K562 (cell line): Measurements from ENCODE around the gene SPTAN1. TPM values are rescaled to one million over a fixed set of nuclear protein-coding genes. Genes with fewer than 3 reads are reported as not detected.

ENCODE experiments used
- ATAC-seq: fragments of 200-7000 bp; cut with Tn5 transposase; 3 replicates; pipeline ENCODE4 v1.9.1; 2020; ENCODE audit warnings: moderate library complexity
- BruUV-seq: library from RNA; stranded (reverse); fragments of 400-500 nt; replicated peaks from 2 replicates; lab custom pipeline; 2021; lab: Mats Ljungman, UMichigan
- CTCF ChIA-PET: fragments of 300-600 bp; formaldehyde crosslinking; extraction: SDS; loops from one replicate; lab custom pipeline; 2021; ENCODE audit warnings: low intra/inter-chr PET ratio; lab: Yijun Ruan, JAX
- POLR2A ChIA-PET: fragments of 300-600, 350-650 bp; sonication (Branson Sonifier 250); formaldehyde crosslinking; extraction: SDS; loops from one replicate; lab custom pipeline; 2021; ENCODE audit warnings: antibody characterized with exemption, inconsistent platforms; lab: Yijun Ruan, JAX
- DNase-seq, 4 experiments: peaks; one replicate each; pipeline versions ENCODE4 v3.0.0 to v3.0.0-alpha.2; 2011 to 2018; ENCODE audit warnings: low spot score in 3 of 4, mixed read lengths in 3 of 4; ENCODE audit errors: extremely low read depth in 1 of 4
- FAIRE-seq: peaks from 2 replicates; lab custom pipeline; 2011; peaks lifted over from hg19 to GRCh38; lab: Jason Lieb, UNC
- H2AFZ ChIP-seq: 2 replicates; pipeline ENCODE4 v1.6.0; 2011; ENCODE audit warnings: low read depth, low read length, control low read depth, inconsistent platforms
- H3K27ac ChIP-seq: fragments of 200-600 bp; 3 replicates; pipeline ENCODE4 v1.8.0; 2011; ENCODE audit warnings: low read depth, mild to moderate bottlenecking, control low read depth, inconsistent platforms, low read length, moderate library complexity, mixed read lengths; ENCODE audit errors: extremely low read depth
- H3K27me3 ChIP-seq, 2 experiments: fragments of 300-600 bp in 1 of 2; 2 replicates in 1 of 2; 3 replicates in 1 of 2; pipeline versions ENCODE4 v1.6.0 to v1.8.0; 2011; ENCODE audit warnings: inconsistent platforms in 2 of 2, low read length in 2 of 2, mild to moderate bottlenecking in 1 of 2, mixed read lengths in 1 of 2, moderate library complexity in 1 of 2; ENCODE audit not compliant: control insufficient read depth in 2 of 2, insufficient read depth in 2 of 2
- H3K36me3 ChIP-seq: fragments of 300-600 bp; 3 replicates; pipeline ENCODE4 v1.8.0; 2011; ENCODE audit warnings: mild to moderate bottlenecking, low read length, inconsistent platforms; ENCODE audit not compliant: control insufficient read depth, insufficient read depth
- H3K4me1 ChIP-seq, 2 experiments: fragments of 200-600 bp in 1 of 2; replicated peaks in 1 of 2; 2 replicates in 1 of 2; 3 replicates in 1 of 2; pipeline versions ENCODE4 v1.5.1 to v1.8.0; 2011; ENCODE audit warnings: inconsistent platforms in 2 of 2, low read length in 2 of 2, mild to moderate bottlenecking in 1 of 2, mixed read lengths in 1 of 2, moderate library complexity in 1 of 2; ENCODE audit not compliant: control insufficient read depth in 2 of 2, insufficient read depth in 2 of 2
- H3K4me2 ChIP-seq: 2 replicates; pipeline ENCODE4 v1.6.1; 2011; ENCODE audit warnings: low read length, control low read depth, inconsistent platforms, mixed read lengths; ENCODE audit not compliant: insufficient read depth
- H3K4me3 ChIP-seq: fragments of 200-600 bp; sonication (generic), shearing (Covaris generic); 2 replicates; pipeline ENCODE4 v1.5.1; 2016; ENCODE audit warnings: control low read depth, inconsistent platforms
- H3K79me2 ChIP-seq: fragments of 200-600 bp; 3 replicates; pipeline ENCODE4 v1.8.0; 2011; ENCODE audit warnings: low read length, inconsistent platforms; ENCODE audit not compliant: control insufficient read depth, insufficient read depth
- H3K9ac ChIP-seq, 2 experiments: 2 replicates each; pipeline versions ENCODE4 v1.6.0 to v1.6.1; 2011; ENCODE audit warnings: low read depth in 2 of 2, low read length in 2 of 2, control low read depth in 1 of 2, inconsistent platforms in 1 of 2, mild to moderate bottlenecking in 1 of 2, mixed read lengths in 1 of 2; ENCODE audit not compliant: insufficient read depth in 1 of 2
- H3K9me1 ChIP-seq: one replicate; pipeline ENCODE4 v1.6.0; 2011; ENCODE audit warnings: inconsistent platforms, mild to moderate bottlenecking, low read length, moderate library complexity; ENCODE audit not compliant: control insufficient read depth, insufficient read depth
- H3K9me3 ChIP-seq: replicated peaks from 2 replicates; pipeline ENCODE4 v1.5.1; 2011; ENCODE audit warnings: low read depth, low read length, inconsistent platforms; ENCODE audit not compliant: control insufficient read depth, insufficient read depth
- H4K20me1 ChIP-seq: replicated peaks from 2 replicates; pipeline ENCODE4 v1.6.1; 2011; ENCODE audit warnings: low read length, inconsistent platforms, mixed read lengths; ENCODE audit not compliant: control insufficient read depth, insufficient read depth
- ARID1B ChIP-seq: fragments of 450-650 bp; IDR thresholded peaks from 2 replicates; pipeline ENCODE4 v1.6.1; 2016; ENCODE audit warnings: antibody characterized with exemption, mild to moderate bottlenecking, inconsistent platforms
- FOXJ2 ChIP-seq: fragments of 200-800 bp; sonication (Bioruptor generic); IDR thresholded peaks from 2 replicates; pipeline ENCODE4 v1.6.1; 2016; ENCODE audit warnings: missing genetic modification characterization, missing compliant biosample characterization
- PTBP1 ChIP-seq: fragments of 200-400 bp; formaldehyde crosslinking; IDR thresholded peaks from 2 replicates; pipeline ENCODE4 v1.6.1; 2017; ENCODE audit warnings: low read depth, low read length
- RHOXF2B ChIP-seq: fragments of 250-450 bp; sonication (Bioruptor Pico); conservative IDR thresholded peaks from 2 replicates; pipeline ENCODE4 v1.5.1; 2021
- RUNX1 ChIP-seq: sonication (generic); IDR thresholded peaks from 2 replicates; pipeline ENCODE4 v1.6.1; 2016; ENCODE audit warnings: antibody characterized with exemption, low read depth
- TEAD2 ChIP-seq: fragments of 450-650 bp; IDR thresholded peaks from 2 replicates; pipeline ENCODE4 v1.6.1; 2016; ENCODE audit warnings: missing genetic modification characterization, control low read depth, missing compliant biosample characterization
- XRCC4 ChIP-seq: IDR thresholded peaks from one replicate; pipeline ENCODE4 v1.6.1; 2011; ENCODE audit not compliant: insufficient read depth, insufficient read length; ENCODE audit errors: extremely low read depth
- ZNF57 ChIP-seq: fragments of 450-650 bp; formaldehyde crosslinking; IDR thresholded peaks from 2 replicates; pipeline ENCODE4 v1.4.0; 2020; ENCODE audit warnings: mild to moderate bottlenecking, moderate library complexity
- ZNF644 ChIP-seq: fragments of 200-800 bp; sonication (Bioruptor generic); IDR thresholded peaks from 2 replicates; pipeline ENCODE4 v1.6.1; 2016; ENCODE audit warnings: low read depth, missing genetic modification characterization, missing compliant biosample characterization
- WGBS: fragments of 100-300 bp; shearing (Covaris generic); methylation state at CpG from one replicate; pipeline ENCODE4 v1.1.6; 2016; ENCODE audit warnings: low coverage, mixed read lengths; ENCODE audit not compliant: insufficient coverage; ENCODE audit errors: missing lambda C conversion rate; 5-methylcytosine and 5-hydroxymethylcytosine counted together
- in situ Hi-C: fragments of 300-500 bp; cut with MboI; formaldehyde crosslinking; loops from 4 replicates; pipeline ENCODE4 v1.15.0; 2018; ENCODE audit warnings: inconsistent platforms, mixed read lengths
- intact Hi-C: fragments of 100-400 bp; cut with micrococcal nuclease; formaldehyde crosslinking; loops from 2 replicates; pipeline ENCODE4 v1.14.2; 2022
- polyA plus RNA-seq, 8 experiments: library from polyadenylated mRNA; depleted of rRNA in 4 of 8; stranded (reverse) in 5 of 8; unstranded in 3 of 8; fragments of >200 nt; fragmentation: Nextera tagmentation in 2 of 8; fragmentation: Illumina TruSeq in 1 of 8; extraction: Ambion mirVana in 2 of 8; extraction: Trizol in 1 of 8; gene quantifications; 2 replicates each; pipeline versions ENCODE4 v1.2.1 to v1.2.3, GENCODE V29; 2011 to 2014; ENCODE audit warnings: inconsistent platforms in 1 of 8, missing spikeins in 1 of 8
- total RNA-seq, 7 experiments: library from RNA; depleted of rRNA in 6 of 7; stranded (reverse); fragments of >200 nt in 6 of 7; fragmentation: Illumina TruSeq in 2 of 7; extraction: Trizol in 2 of 7; gene quantifications; 2 replicates each; pipeline versions ENCODE4 v1.2.1 to v1.2.3, GENCODE V29; 2011 to 2021; ENCODE audit warnings: low replicate concordance in 1 of 7
- TF ChIP-seq, protein P1 (sequence below): fragments of 250-450 bp; sonication (Bioruptor Pico); IDR thresholded peaks from 2 replicates; pipeline ENCODE4 v1.5.0; 2020; ENCODE audit warnings: mild to moderate bottlenecking
- TF ChIP-seq, protein P2 (sequence below): fragments of 450-650 bp; formaldehyde crosslinking; IDR thresholded peaks from 2 replicates; pipeline ENCODE4 v1.4.0; 2020; ENCODE audit warnings: mild to moderate bottlenecking, moderate library complexity
- TF ChIP-seq, protein P3 (sequence below): sonication (generic); formaldehyde crosslinking; IDR thresholded peaks from 2 replicates; pipeline ENCODE4 v1.8.0; 2022; ENCODE audit warnings: mild to moderate bottlenecking, missing genetic modification reagents, borderline replicate concordance

Gene SPTAN1
- total and polyA plus RNA-seq, 9 of the 15 experiments (the other 6 are each of a cell fraction or from before 2014, with no cell fraction given), result 1.5 to 13.5 (median 6.8) TPM

- no peaks in the 10 kb centered on the region for H3K9me1 ChIP-seq
- BruUV-seq, result no TSS peak
- 53% methylated on average over 9 of the region's 9 CpGs for WGBS
- ATAC-seq, result no peak
- no peak overlapping the region for H3K4me3 ChIP-seq
- no peak overlapping the region for H2AFZ ChIP-seq
- H3K9ac ChIP-seq, result no peak overlapping the region
- intact Hi-C loops (no loop called here), in situ Hi-C loops (no loop called here)
- H3K9me3 ChIP-seq, result no peaks in the 10 kb centered on the region
- CTCF ChIA-PET, result no interaction called here
- no peak overlapping the region for H3K27ac ChIP-seq
- no peaks in the 10 kb centered on the region for H3K36me3 ChIP-seq
- POLR2A ChIA-PET, result interaction anchor here (1.2 kb wide), 1 partner anchor 11 kb away, joined by 3 read pairs; no protein-coding TSS in a partner anchor
- peaks cover 3 to 7% of the 10 kb centered on the region in 2 experiments; a peak in 3 of 5 replicates for H3K4me1 ChIP-seq
- no peaks in the 10 kb centered on the region for H4K20me1 ChIP-seq
- no peaks in the 10 kb centered on the region for H3K79me2 ChIP-seq
- FAIRE-seq, result no peak
- no peaks in the 10 kb centered on the region for H3K27me3 ChIP-seq
- no peak for DNase-seq
- no peak overlapping the region for H3K4me2 ChIP-seq
- TF ChIP-seq, protein P1, sequence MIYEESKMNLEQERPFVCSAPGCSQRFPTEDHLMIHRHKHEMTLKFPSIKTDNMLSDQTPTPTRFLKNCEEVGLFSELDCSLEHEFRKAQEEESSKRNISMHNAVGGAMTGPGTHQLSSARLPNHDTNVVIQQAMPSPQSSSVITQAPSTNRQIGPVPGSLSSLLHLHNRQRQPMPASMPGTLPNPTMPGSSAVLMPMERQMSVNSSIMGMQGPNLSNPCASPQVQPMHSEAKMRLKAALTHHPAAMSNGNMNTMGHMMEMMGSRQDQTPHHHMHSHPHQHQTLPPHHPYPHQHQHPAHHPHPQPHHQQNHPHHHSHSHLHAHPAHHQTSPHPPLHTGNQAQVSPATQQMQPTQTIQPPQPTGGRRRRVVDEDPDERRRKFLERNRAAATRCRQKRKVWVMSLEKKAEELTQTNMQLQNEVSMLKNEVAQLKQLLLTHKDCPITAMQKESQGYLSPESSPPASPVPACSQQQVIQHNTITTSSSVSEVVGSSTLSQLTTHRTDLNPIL (CRISPR knock-in tag), result no peak
- TF ChIP-seq RHOXF2B (CRISPR knock-in tag) (no peak), ZNF57 (CRISPR knock-in tag) (no peak), XRCC4 (no peak), RUNX1 (no peak), PTBP1 (no peak), FOXJ2 (tag) (no peak), ARID1B (no peak), TEAD2 (tag) (no peak), ZNF644 (tag) (no peak)
- TF ChIP-seq, protein P2, sequence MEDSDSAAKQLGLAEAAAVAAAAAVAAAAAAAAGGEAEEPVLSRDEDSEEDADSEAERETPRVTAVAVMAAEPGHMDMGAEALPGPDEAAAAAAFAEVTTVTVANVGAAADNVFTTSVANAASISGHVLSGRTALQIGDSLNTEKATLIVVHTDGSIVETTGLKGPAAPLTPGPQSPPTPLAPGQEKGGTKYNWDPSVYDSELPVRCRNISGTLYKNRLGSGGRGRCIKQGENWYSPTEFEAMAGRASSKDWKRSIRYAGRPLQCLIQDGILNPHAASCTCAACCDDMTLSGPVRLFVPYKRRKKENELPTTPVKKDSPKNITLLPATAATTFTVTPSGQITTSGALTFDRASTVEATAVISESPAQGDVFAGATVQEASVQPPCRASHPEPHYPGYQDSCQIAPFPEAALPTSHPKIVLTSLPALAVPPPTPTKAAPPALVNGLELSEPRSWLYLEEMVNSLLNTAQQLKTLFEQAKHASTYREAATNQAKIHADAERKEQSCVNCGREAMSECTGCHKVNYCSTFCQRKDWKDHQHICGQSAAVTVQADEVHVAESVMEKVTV (CRISPR knock-in tag), result no peak
- TF ChIP-seq, protein P3, sequence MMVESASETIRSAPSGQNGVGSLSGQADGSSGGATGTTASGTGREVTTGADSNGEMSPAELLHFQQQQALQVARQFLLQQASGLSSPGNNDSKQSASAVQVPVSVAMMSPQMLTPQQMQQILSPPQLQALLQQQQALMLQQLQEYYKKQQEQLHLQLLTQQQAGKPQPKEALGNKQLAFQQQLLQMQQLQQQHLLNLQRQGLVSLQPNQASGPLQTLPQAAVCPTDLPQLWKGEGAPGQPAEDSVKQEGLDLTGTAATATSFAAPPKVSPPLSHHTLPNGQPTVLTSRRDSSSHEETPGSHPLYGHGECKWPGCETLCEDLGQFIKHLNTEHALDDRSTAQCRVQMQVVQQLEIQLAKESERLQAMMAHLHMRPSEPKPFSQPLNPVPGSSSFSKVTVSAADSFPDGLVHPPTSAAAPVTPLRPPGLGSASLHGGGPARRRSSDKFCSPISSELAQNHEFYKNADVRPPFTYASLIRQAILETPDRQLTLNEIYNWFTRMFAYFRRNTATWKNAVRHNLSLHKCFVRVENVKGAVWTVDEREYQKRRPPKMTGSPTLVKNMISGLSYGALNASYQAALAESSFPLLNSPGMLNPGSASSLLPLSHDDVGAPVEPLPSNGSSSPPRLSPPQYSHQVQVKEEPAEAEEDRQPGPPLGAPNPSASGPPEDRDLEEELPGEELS (CRISPR knock-in tag), result no peak
Observed at GRCh38 chr9:128593856-128594255, 41.5 kb downstream of the SPTAN1 start.
